CD4-positive, alpha-beta T cell (primary cell): ENCODE results near the gene TMPRSS11A. TPM values are rescaled to one million over a fixed set of nuclear protein-coding genes. Genes with fewer than 3 reads are reported as not detected.

Experiments used
- ATAC-seq: fragments of 200-7000 bp; cut with Tn5 transposase; one replicate; pipeline ENCODE4 v1.10.0; 2022; ENCODE audit warnings: mild to moderate bottlenecking; ENCODE audit not compliant: poor library complexity
- CTCF ChIA-PET: fragments of 350-600 bp; sonication (Branson Sonifier 250); formaldehyde crosslinking; loops from one replicate; lab custom pipeline; 2021; ENCODE audit warnings: antibody characterized with exemption, inconsistent platforms; lab: Charles Lee
- POLR2A ChIA-PET: fragments of 350-600 bp; sonication (Branson Sonifier 250); formaldehyde crosslinking; loops from one replicate; lab custom pipeline; 2021; ENCODE audit warnings: antibody characterized with exemption, inconsistent platforms; lab: Charles Lee
- DNase-seq, 14 experiments: peaks; one replicate each; pipeline ENCODE4 v3.0.0-alpha.2; 2013 to 2020; ENCODE audit warnings: mixed read lengths in 2 of 14
- H3K27ac ChIP-seq, 2 donors: one replicate each; pipeline versions ENCODE4 v1.5.1 to v1.7.0; 2013; ENCODE audit warnings: low read length in 2 of 2, low read depth in 1 of 2, mild to moderate bottlenecking in 1 of 2
- H3K27me3 ChIP-seq, 2 experiments: 1 replicate in 1 of 2; 2 replicates in 1 of 2; pipeline versions ENCODE4 v1.6.1 to v1.7.0; 2013; ENCODE audit warnings: low read length in 2 of 2, control low read depth in 1 of 2, mild to moderate bottlenecking in 1 of 2, moderate library complexity in 1 of 2; ENCODE audit not compliant: insufficient read depth in 2 of 2, control insufficient read depth in 1 of 2
- H3K36me3 ChIP-seq: one replicate; pipeline ENCODE4 v1.6.1; 2013; ENCODE audit warnings: low read length, control low read depth; ENCODE audit not compliant: insufficient read depth
- H3K4me1 ChIP-seq: one replicate; pipeline ENCODE4 v1.6.1; 2013; ENCODE audit warnings: low read length, control low read depth; ENCODE audit not compliant: insufficient read depth
- H3K4me3 ChIP-seq: one replicate; pipeline ENCODE4 v1.5.1; 2013; ENCODE audit warnings: mild to moderate bottlenecking, low read length, moderate library complexity
- H3K9me3 ChIP-seq, 2 experiments: 1 replicate in 1 of 2; 2 replicates in 1 of 2; pipeline versions ENCODE4 v1.6.1 to v1.7.0; 2013; ENCODE audit warnings: low read length in 2 of 2, mild to moderate bottlenecking in 2 of 2, control low read depth in 1 of 2, moderate library complexity in 1 of 2; ENCODE audit not compliant: control insufficient read depth in 1 of 2, insufficient read depth in 1 of 2
- H3K27ac Mint-ChIP-seq: one replicate; pipeline ENCODE4 v1.8.0; 2020; ENCODE audit warnings: mixed read lengths
- H3K27me3 Mint-ChIP-seq: one replicate; pipeline ENCODE4 v1.8.0; 2021; ENCODE audit warnings: mixed read lengths
- H3K36me3 Mint-ChIP-seq: one replicate; pipeline ENCODE4 v1.8.0; 2021; ENCODE audit warnings: low read depth, mixed read lengths
- H3K4me1 Mint-ChIP-seq: one replicate; pipeline ENCODE4 v1.8.0; 2021; ENCODE audit warnings: low read depth, mixed read lengths
- H3K4me3 Mint-ChIP-seq: one replicate; pipeline ENCODE4 v1.8.0; 2020; ENCODE audit warnings: mild to moderate bottlenecking, mixed read lengths
- H3K9me3 Mint-ChIP-seq: one replicate; pipeline ENCODE4 v1.8.0; 2020; ENCODE audit warnings: mixed read lengths
- CTCF ChIP-seq: fragments of 200-600 bp; IDR thresholded peaks from one replicate; pipeline ENCODE4 v1.8.0; 2022; ENCODE audit warnings: antibody characterized with exemption, mild to moderate bottlenecking
- intact Hi-C, 2 experiments: fragments of 100-400 bp; cut with DNase I in 1 of 2; cut with micrococcal nuclease in 1 of 2; formaldehyde crosslinking; loops; one replicate each; pipeline versions ENCODE4 v1.15.1 to v1.9.0; 2023 to 2025; cut with DNase I, micrococcal nuclease
- total RNA-seq, 174 experiments: library from RNA in 2 of 174; stranded (reverse) in 2 of 174; gene quantifications; one replicate each; pipeline ENCODE4 v1.2.3 and lab custom pipeline; 2021 to 2026

Gene TMPRSS11A
- total RNA-seq, 2 experiments from 2014 or later: not detected

GRCh38 chr4:67996127-67996526 is 32.8 kb upstream of the TMPRSS11A start:
- Mint-ChIP-seq H3K27me3 (no peaks in the 10 kb centered on the region), H3K4me1 (peaks cover 6% of the 10 kb centered on the region), H3K4me3 (no peak overlapping the region), H3K27ac (no peak overlapping the region), H3K9me3 (no peaks in the 10 kb centered on the region), H3K36me3 (no peaks in the 10 kb centered on the region)
- H3K27me3 ChIP-seq: no peaks in the 10 kb centered on the region
- ChIA-PET CTCF (no interaction called here), POLR2A (no interaction called here)
- TF ChIP-seq CTCF: no peak
- no peak for DNase-seq
- H3K27ac ChIP-seq: no peak overlapping the region
- intact Hi-C loops: loop anchor here in 1 of 2 experiments (5.0 kb wide), 1 partner anchor 449 kb away; the partner anchor contains the start of gene CENPC
- H3K4me1 ChIP-seq: no peaks in the 10 kb centered on the region
- no peaks in the 10 kb centered on the region for H3K36me3 ChIP-seq
- H3K4me3 ChIP-seq: no peak overlapping the region
- ATAC-seq: no peak
- no peaks in the 10 kb centered on the region for H3K9me3 ChIP-seq

GRCh38 chr4:67988991-67989390 is 25.7 kb upstream of the TMPRSS11A start:
- no peaks in the 10 kb centered on the region for H3K4me1 ChIP-seq
- Mint-ChIP-seq H3K27ac (no peak overlapping the region), H3K4me3 (no peak overlapping the region), H3K27me3 (no peaks in the 10 kb centered on the region), H3K4me1 (peaks cover 7% of the 10 kb centered on the region), H3K36me3 (no peaks in the 10 kb centered on the region), H3K9me3 (no peaks in the 10 kb centered on the region)
- intact Hi-C loops: loop anchor here in 1 of 2 experiments (5.0 kb wide), 1 partner anchor 388 kb away; no protein-coding TSS in a partner anchor
- ATAC-seq (no peak), DNase-seq (no peak)
- peaks cover 0 to 4% of the 10 kb centered on the region in 2 experiments for H3K27me3 ChIP-seq
- H3K9me3 ChIP-seq: no peaks in the 10 kb centered on the region
- TF ChIP-seq CTCF: no peak
- H3K4me3 ChIP-seq: no peak overlapping the region
- CTCF ChIA-PET: no interaction called here
- H3K27ac ChIP-seq: no peak overlapping the region
- no peaks in the 10 kb centered on the region for H3K36me3 ChIP-seq
- POLR2A ChIA-PET: no interaction called here

- no peaks in the 10 kb centered on the region for H3K4me1 Mint-ChIP-seq
- Histone ChIP-seq H3K27me3 (peaks cover 0 to 4% of the 10 kb centered on the region in 2 experiments), H3K36me3 (no peaks in the 10 kb centered on the region), H3K4me3 (no peak overlapping the region), H3K4me1 (no peaks in the 10 kb centered on the region), H3K27ac (no peak overlapping the region), H3K9me3 (peaks cover 0 to 9% of the 10 kb centered on the region in 2 experiments)
- H3K27ac Mint-ChIP-seq: no peak overlapping the region
- H3K9me3 Mint-ChIP-seq: no peaks in the 10 kb centered on the region
- DNase-seq (no peak), ATAC-seq (no peak)
- intact Hi-C loops: no loop called here
- H3K27me3 Mint-ChIP-seq: peaks cover 14% of the 10 kb centered on the region
- H3K4me3 Mint-ChIP-seq: no peak overlapping the region
- no peaks in the 10 kb centered on the region for H3K36me3 Mint-ChIP-seq
- no peak for TF ChIP-seq CTCF
- ChIA-PET CTCF (interaction anchor here (1.2 kb wide), 1 partner anchor 11 kb away, joined by 3 read pairs; no protein-coding TSS in a partner anchor), POLR2A (no interaction called here)
Observed at GRCh38 chr4:67983333-67983732, 20.0 kb upstream of the TMPRSS11A start.
